ENCODE results near the gene SOCS4. TPM values are rescaled to one million over a fixed set of nuclear protein-coding genes. Genes with fewer than 3 reads are reported as not detected.
A peak's percentile ranks its signal among the peaks of the same experiment; 100 is the strongest.
"Not testable (repeated sequence)": the region's sequence is repeated elsewhere in the genome, so short reads cannot be mapped to it uniquely, and the experiment has no call there.

The SOCS4 gene
- total RNA-seq, 2 donors from 2014 or later = 13.1 to 13.6 TPM

GRCh38 chr14:55073856-55074255, 46.8 kb downstream of the SOCS4 start:
- no peak overlapping the region for H3K4me3 ChIP-seq
- peaks cover 0 to 28% of the 10 kb centered on the region in 2 donors for H3K4me1 ChIP-seq
- no peaks in the 10 kb centered on the region for H3K9me3 ChIP-seq
- H3K27ac ChIP-seq = peak overlapping the region in 1 of 2 donors; percentile 37
- no peaks in the 10 kb centered on the region for H3K36me3 ChIP-seq
- no peak for TF ChIP-seq CTCF (IDR thresholded peaks at IDR 0.05)
- no peak for DNase-seq (ENCODE audit: low spot score)
- no peaks in the 10 kb centered on the region for H3K27me3 ChIP-seq

- no peak overlapping the region for H3K4me3 ChIP-seq
- TF ChIP-seq CTCF (IDR thresholded peaks at IDR 0.05) = no peak
- peak overlapping the region in 1 of 2 donors; percentile 37 for H3K27ac ChIP-seq
- H3K27me3 ChIP-seq = no peaks in the 10 kb centered on the region
- no peaks in the 10 kb centered on the region for H3K9me3 ChIP-seq
- H3K4me1 ChIP-seq = peaks cover 0 to 28% of the 10 kb centered on the region in 2 donors
- H3K36me3 ChIP-seq = no peaks in the 10 kb centered on the region
- DNase-seq (ENCODE audit: low spot score) = no peak
Observed at GRCh38 chr14:55074662-55075061, 47.6 kb downstream of the SOCS4 start.

GRCh38 chr14:55075628-55076175, 48.7 kb downstream of the SOCS4 start:
- Histone ChIP-seq H3K4me3 (no peak overlapping the region), H3K27me3 (no peaks in the 10 kb centered on the region), H3K4me1 (peaks cover 0 to 28% of the 10 kb centered on the region in 2 donors), H3K27ac (no peak overlapping the region), H3K9me3 (no peaks in the 10 kb centered on the region), H3K36me3 (no peaks in the 10 kb centered on the region)
- DNase-seq (ENCODE audit: low spot score) = no peak
- no peak for TF ChIP-seq CTCF (IDR thresholded peaks at IDR 0.05)

GRCh38 chr14:55077170-55078151, 50.4 kb downstream of the SOCS4 start:
- H3K27me3 ChIP-seq = no peaks in the 10 kb centered on the region
- H3K36me3 ChIP-seq = no peaks in the 10 kb centered on the region
- H3K9me3 ChIP-seq = no peaks in the 10 kb centered on the region
- H3K27ac ChIP-seq = peak overlapping the region in 1 of 2 donors; percentile 11
- H3K4me1 ChIP-seq = peaks cover 0 to 11% of the 10 kb centered on the region in 2 donors
- no peak for DNase-seq (ENCODE audit: low spot score)
- no peak for TF ChIP-seq CTCF (IDR thresholded peaks at IDR 0.05)
- no peak overlapping the region for H3K4me3 ChIP-seq

GRCh38 chr14:55079961-55080360, 52.9 kb downstream of the SOCS4 start:
- DNase-seq (ENCODE audit: low spot score); H3K9me3 ChIP-seq; H3K27ac ChIP-seq; H3K4me1 ChIP-seq; H3K36me3 ChIP-seq; H3K4me3 ChIP-seq; H3K27me3 ChIP-seq: not testable (repeated sequence)

- Histone ChIP-seq H3K4me1 (no peaks in the 10 kb centered on the region), H3K27me3 (no peaks in the 10 kb centered on the region), H3K36me3 (no peaks in the 10 kb centered on the region), H3K4me3 (no peak overlapping the region), H3K9me3 (no peaks in the 10 kb centered on the region), H3K27ac (no peak overlapping the region)
- DNase-seq (ENCODE audit: low spot score) = no peak
- no peak for TF ChIP-seq CTCF (IDR thresholded peaks at IDR 0.05)
Observed at GRCh38 chr14:55084401-55085059, 57.5 kb downstream of the SOCS4 start.

Data from right atrium auricular region (tissue), 2 donors.